IPS-15b (cell line): ENCODE measurements around the gene KCNQ1.

Experiments used
- H3K27me3 ChIP-seq: one replicate; pipeline ENCODE4 v1.6.1; 2013; ENCODE audit warnings: low read length; ENCODE audit not compliant: control insufficient read depth, insufficient read depth
- H3K36me3 ChIP-seq: one replicate; pipeline ENCODE4 v1.6.1; 2013; ENCODE audit warnings: low read length; ENCODE audit not compliant: control insufficient read depth, insufficient read depth
- H3K4me1 ChIP-seq: one replicate; pipeline ENCODE4 v1.6.1; 2013; ENCODE audit warnings: mild to moderate bottlenecking, low read length; ENCODE audit not compliant: control insufficient read depth, insufficient read depth
- H3K4me3 ChIP-seq: one replicate; pipeline ENCODE4 v1.5.1; 2013; ENCODE audit warnings: low read depth, low read length
- H3K9ac ChIP-seq: one replicate; pipeline ENCODE4 v1.6.1; 2013; ENCODE audit warnings: low read depth, mild to moderate bottlenecking, low read length
- H3K9me3 ChIP-seq: one replicate; pipeline ENCODE4 v1.6.1; 2013; ENCODE audit warnings: mild to moderate bottlenecking, low read length; ENCODE audit not compliant: control insufficient read depth, insufficient read depth

KCNQ1 gene

GRCh38 chr11:2518111-2518982 is 73.5 kb downstream of the KCNQ1 start:
- Histone ChIP-seq H3K36me3 (no peaks in the 10 kb centered on the region), H3K27me3 (no peaks in the 10 kb centered on the region), H3K4me1 (no peaks in the 10 kb centered on the region), H3K9me3 (no peaks in the 10 kb centered on the region), H3K9ac (no peak overlapping the region), H3K4me3 (no peak overlapping the region)

- H3K4me3 ChIP-seq, result no peak overlapping the region
- no peak overlapping the region for H3K9ac ChIP-seq
- no peaks in the 10 kb centered on the region for H3K4me1 ChIP-seq
- no peaks in the 10 kb centered on the region for H3K9me3 ChIP-seq
- no peaks in the 10 kb centered on the region for H3K36me3 ChIP-seq
- H3K27me3 ChIP-seq, result no peaks in the 10 kb centered on the region
These were observed 74.2 kb downstream of the KCNQ1 start for GRCh38 chr11:2518983-2519340.

GRCh38 chr11:2519517-2519861 is 74.7 kb downstream of the KCNQ1 start:
- Histone ChIP-seq H3K9ac (no peak overlapping the region), H3K27me3 (no peaks in the 10 kb centered on the region)

GRCh38 chr11:2519862-2520735 is 75.3 kb downstream of the KCNQ1 start:
- Histone ChIP-seq H3K27me3 (no peaks in the 10 kb centered on the region), H3K36me3 (no peaks in the 10 kb centered on the region), H3K4me3 (no peak overlapping the region), H3K4me1 (no peaks in the 10 kb centered on the region), H3K9me3 (no peaks in the 10 kb centered on the region), H3K9ac (no peak overlapping the region)

More at GRCh38 chr11:2519517-2519861, 74.7 kb downstream of the KCNQ1 start:
- Histone ChIP-seq H3K4me3 (no peak overlapping the region), H3K36me3 (no peaks in the 10 kb centered on the region), H3K4me1 (no peaks in the 10 kb centered on the region), H3K9me3 (no peaks in the 10 kb centered on the region)

- H3K9me3 ChIP-seq, result no peaks in the 10 kb centered on the region
- no peaks in the 10 kb centered on the region for H3K36me3 ChIP-seq
- no peaks in the 10 kb centered on the region for H3K27me3 ChIP-seq
- H3K4me1 ChIP-seq, result no peaks in the 10 kb centered on the region
- H3K9ac ChIP-seq, result no peak overlapping the region
- no peak overlapping the region for H3K4me3 ChIP-seq
These were observed 75.9 kb downstream of the KCNQ1 start for GRCh38 chr11:2520736-2521035.

GRCh38 chr11:2521081-2521732 is 76.4 kb downstream of the KCNQ1 start:
- Histone ChIP-seq H3K4me3 (no peak overlapping the region), H3K4me1 (no peaks in the 10 kb centered on the region), H3K9me3 (no peaks in the 10 kb centered on the region), H3K36me3 (no peaks in the 10 kb centered on the region), H3K9ac (no peak overlapping the region), H3K27me3 (no peaks in the 10 kb centered on the region)

GRCh38 chr11:2521733-2522630 is 77.2 kb downstream of the KCNQ1 start:
- Histone ChIP-seq H3K4me3 (no peak overlapping the region), H3K36me3 (no peaks in the 10 kb centered on the region), H3K4me1 (no peaks in the 10 kb centered on the region), H3K27me3 (no peaks in the 10 kb centered on the region), H3K9me3 (no peaks in the 10 kb centered on the region), H3K9ac (no peak overlapping the region)

GRCh38 chr11:2522631-2523255 is 77.9 kb downstream of the KCNQ1 start:
- H3K36me3 ChIP-seq, result no peaks in the 10 kb centered on the region
- H3K9ac ChIP-seq, result no peak overlapping the region
- no peaks in the 10 kb centered on the region for H3K9me3 ChIP-seq
- no peaks in the 10 kb centered on the region for H3K27me3 ChIP-seq
- no peak overlapping the region for H3K4me3 ChIP-seq
- no peaks in the 10 kb centered on the region for H3K4me1 ChIP-seq

- Histone ChIP-seq H3K27me3 (no peaks in the 10 kb centered on the region), H3K36me3 (no peaks in the 10 kb centered on the region), H3K9me3 (no peaks in the 10 kb centered on the region), H3K4me3 (no peak overlapping the region), H3K9ac (no peak overlapping the region), H3K4me1 (no peaks in the 10 kb centered on the region)
These were observed 79.1 kb downstream of the KCNQ1 start for GRCh38 chr11:2523821-2524391.

GRCh38 chr11:2524446-2525165 is 79.8 kb downstream of the KCNQ1 start:
- H3K9me3 ChIP-seq, result no peaks in the 10 kb centered on the region
- H3K4me1 ChIP-seq, result no peaks in the 10 kb centered on the region
- H3K4me3 ChIP-seq, result no peak overlapping the region

More at GRCh38 chr11:2524446-2525165, 79.8 kb downstream of the KCNQ1 start:
- H3K9ac ChIP-seq, result no peak overlapping the region
- H3K36me3 ChIP-seq, result no peaks in the 10 kb centered on the region
- H3K27me3 ChIP-seq, result no peaks in the 10 kb centered on the region
